ENCODE results near the gene CRIP3.

CRIP3 gene

DNA sequence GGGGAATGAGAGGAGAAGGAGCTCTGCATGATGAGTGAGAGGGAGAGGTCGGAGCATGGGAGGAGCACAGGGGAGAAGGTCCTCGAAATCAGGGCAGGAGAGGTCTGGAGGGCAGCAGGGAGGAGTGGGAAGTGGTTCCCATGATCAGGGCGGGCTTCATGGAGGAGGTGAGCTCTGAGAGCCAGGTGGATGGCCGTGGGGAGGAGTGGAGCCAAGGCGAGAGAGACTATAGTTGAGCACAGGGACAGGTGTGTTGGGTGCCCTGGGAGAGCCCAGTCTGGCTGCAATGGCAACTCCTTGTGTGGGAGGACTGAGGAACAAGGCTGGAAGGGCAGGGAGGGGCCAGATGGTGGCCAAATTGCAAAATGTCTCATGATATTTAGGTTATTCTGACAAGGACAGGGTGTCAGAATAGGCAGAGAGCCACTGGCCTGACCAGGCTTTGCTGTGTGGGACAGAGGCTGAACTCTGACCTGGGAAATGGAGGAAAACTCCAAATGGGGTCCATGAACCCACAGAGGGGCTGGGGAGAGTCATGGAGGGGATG lies 44.0 kb downstream of the CRIP3 start:
- TF ChIP-seq, protein P1, sequence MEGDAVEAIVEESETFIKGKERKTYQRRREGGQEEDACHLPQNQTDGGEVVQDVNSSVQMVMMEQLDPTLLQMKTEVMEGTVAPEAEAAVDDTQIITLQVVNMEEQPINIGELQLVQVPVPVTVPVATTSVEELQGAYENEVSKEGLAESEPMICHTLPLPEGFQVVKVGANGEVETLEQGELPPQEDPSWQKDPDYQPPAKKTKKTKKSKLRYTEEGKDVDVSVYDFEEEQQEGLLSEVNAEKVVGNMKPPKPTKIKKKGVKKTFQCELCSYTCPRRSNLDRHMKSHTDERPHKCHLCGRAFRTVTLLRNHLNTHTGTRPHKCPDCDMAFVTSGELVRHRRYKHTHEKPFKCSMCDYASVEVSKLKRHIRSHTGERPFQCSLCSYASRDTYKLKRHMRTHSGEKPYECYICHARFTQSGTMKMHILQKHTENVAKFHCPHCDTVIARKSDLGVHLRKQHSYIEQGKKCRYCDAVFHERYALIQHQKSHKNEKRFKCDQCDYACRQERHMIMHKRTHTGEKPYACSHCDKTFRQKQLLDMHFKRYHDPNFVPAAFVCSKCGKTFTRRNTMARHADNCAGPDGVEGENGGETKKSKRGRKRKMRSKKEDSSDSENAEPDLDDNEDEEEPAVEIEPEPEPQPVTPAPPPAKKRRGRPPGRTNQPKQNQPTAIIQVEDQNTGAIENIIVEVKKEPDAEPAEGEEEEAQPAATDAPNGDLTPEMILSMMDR (IDR thresholded peaks at IDR 0.05), result no peak
- TF ChIP-seq ZFX (IDR thresholded peaks at IDR 0.05; ENCODE audit: borderline replicate concordance), result no peak
- H3K27ac ChIP-seq, result no peak overlapping the region

DNA sequence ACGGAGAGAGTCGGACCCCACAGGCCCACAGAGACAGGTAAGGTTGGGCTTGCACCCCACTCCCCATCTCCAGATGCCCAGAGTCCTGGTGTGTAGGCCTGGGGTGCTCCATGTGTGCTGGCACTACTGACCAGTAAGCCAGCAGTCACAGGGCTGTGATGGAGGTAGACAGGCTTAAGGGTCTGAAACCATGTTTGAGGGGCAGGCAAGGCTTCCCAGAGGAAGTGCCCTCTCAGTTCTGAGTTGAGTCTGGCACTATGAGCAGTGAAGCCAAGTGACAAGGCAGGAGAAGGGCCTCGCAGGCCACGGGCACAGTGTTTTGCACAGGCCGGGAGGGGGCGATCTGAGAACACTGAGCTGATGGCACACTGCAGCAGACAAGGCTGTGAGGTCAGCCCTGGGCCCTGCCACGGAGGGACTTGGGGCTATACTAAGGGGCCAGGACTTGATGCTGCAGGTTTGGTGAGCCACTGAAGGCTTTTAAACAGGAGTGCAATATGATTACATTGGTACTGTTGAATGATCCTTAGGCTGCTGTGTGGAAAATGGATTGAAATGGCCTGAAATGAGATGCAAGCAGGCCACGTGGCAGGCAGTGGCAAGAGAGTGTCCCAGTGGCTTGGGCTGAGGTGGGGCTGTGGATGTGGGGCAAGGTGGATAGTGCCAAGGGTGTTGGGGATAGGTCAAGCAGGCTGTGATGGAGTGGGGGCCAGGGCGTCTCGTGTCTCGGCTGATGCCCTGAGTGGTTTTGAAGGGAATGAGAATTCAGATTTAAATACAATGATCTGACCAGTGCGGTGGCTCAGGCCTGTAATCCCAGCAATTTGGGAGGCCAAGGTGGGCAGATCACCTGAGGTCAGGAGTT lies 45.1 kb downstream of the CRIP3 start:
- TF ChIP-seq, protein P1 (IDR thresholded peaks at IDR 0.05), result peak; percentile 93
- TF ChIP-seq ZFX (IDR thresholded peaks at IDR 0.05; ENCODE audit: borderline replicate concordance), result no peak
- H3K27ac ChIP-seq, result no peak overlapping the region

DNA sequence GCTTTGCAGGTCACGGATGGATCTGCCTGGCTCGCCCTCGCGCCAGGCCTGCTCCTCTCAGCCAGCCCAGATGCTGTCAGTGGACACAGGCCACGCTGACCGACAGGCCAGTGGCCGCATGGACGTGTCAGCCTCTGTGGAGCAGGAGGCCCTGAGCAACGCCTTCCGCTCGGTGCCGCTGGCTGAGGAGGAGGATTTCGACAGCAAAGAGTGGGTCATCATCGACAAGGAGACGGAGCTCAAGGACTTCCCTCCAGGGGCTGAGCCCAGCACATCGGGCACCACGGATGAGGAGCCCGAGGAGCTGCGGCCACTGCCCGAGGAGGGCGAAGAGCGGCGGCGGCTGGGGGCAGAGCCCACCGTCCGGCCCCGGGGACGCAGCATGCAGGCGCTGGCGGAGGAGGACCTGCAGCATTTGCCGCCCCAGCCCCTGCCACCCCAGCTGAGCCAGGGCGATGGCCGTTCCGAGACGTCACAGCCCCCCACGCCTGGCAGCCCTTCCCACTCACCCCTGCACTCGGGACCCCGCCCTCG lies 45.8 kb downstream of the CRIP3 start:
- H3K27ac ChIP-seq, result no peak overlapping the region
- TF ChIP-seq, protein P1 (IDR thresholded peaks at IDR 0.05), result no peak
- TF ChIP-seq ZFX (IDR thresholded peaks at IDR 0.05; ENCODE audit: borderline replicate concordance), result no peak

DNA sequence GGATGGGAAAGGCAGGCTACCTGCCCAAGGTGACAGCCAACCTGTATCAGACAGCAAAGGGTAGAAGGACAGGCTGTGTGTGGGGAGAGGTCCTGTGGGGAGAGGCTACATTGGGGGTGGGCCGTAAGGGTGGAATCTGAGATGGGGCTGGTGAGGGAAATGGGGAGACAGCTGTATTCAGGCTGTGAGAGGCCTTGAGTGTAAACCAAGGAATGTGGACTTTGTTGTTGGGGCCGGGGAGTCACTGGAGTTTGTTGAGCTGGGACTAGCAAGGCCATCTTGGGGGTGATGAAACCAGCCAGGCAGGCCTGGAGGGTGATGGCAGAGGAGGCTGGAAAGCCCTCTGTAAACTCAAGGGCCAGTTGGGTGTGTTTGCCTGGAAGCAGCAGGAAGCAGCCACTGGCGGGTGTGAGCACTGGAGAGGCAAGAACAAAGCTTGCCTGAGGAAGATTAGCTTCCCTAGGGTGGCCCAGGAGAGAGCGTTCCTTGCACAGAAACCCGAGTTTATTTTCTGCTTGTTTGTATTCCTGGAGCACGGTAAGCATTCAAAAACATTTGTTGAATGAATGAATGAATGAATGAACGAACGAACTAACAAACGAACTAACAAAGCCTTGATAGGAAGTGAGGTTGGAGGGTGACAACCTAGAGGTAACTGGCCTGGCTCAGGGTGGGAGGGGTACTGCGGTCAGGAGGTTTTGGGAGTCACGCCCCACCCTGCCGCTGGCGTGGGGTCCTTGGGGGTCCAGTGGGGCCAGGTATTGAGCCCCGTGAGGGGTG lies 46.4 kb downstream of the CRIP3 start:
- TF ChIP-seq, protein P1 (IDR thresholded peaks at IDR 0.05), result no peak
- no peak for TF ChIP-seq ZFX (IDR thresholded peaks at IDR 0.05; ENCODE audit: borderline replicate concordance)
- no peak overlapping the region for H3K27ac ChIP-seq

DNA sequence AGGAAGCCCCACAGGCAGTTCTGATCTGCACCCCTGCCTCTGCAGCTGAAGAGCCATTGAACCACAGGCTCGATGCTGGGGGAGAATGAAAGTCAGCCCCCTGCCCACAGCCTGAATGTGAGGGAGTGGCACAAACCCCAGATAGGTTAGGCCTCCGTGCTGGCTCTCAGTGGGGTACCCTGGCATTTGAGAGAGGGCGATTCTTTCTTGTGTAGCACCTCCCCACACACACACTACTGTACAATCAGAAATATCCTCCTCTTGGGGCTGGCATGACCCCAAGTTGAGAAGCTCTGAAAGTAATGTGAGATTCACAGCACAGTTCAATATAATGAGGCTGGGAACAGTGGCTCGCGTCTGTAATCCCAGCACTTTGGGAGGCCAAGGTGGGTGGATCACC lies 47.4 kb downstream of the CRIP3 start:
- no peak overlapping the region for H3K27ac ChIP-seq
- TF ChIP-seq, protein P1 (IDR thresholded peaks at IDR 0.05), result no peak
- no peak for TF ChIP-seq ZFX (IDR thresholded peaks at IDR 0.05; ENCODE audit: borderline replicate concordance)

DNA sequence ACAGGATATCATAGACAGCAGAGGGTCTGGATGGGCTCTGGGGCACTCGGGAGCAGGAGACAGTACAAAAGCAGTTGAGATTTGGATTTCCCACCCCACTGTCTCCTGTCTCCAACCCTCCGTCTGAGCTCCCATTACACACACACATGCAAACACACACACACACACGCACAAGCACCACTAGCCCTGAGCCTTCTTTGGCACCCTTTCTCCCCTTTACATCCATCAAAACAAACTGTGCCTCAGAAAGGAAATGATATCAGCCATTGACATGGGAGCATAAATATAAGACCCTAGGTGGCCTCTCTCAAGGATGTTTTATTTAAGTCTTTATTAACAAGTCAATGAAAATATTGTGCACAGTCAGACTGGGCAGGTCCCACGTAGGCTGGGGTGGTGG lies 47.8 kb downstream of the CRIP3 start:
- TF ChIP-seq, protein P1 (IDR thresholded peaks at IDR 0.05), result no peak
- TF ChIP-seq ZFX (IDR thresholded peaks at IDR 0.05; ENCODE audit: borderline replicate concordance), result no peak
- no peak overlapping the region for H3K27ac ChIP-seq
